Epithelial cell of proximal tubule (primary cell): Measurements from ENCODE around the gene TANGO6. TPM values are rescaled to one million over a fixed set of nuclear protein-coding genes. Genes with fewer than 3 reads are reported as not detected.

Source experiments
- DNase-seq: peaks from one replicate; pipeline ENCODE4 v3.0.0-alpha.2; 2011; ENCODE audit warnings: low read depth
- H3K4me3 ChIP-seq: 2 replicates; pipeline ENCODE4 v1.5.1; 2011; ENCODE audit warnings: low read depth, mild to moderate bottlenecking, low read length
- total RNA-seq: library from RNA; depleted of rRNA; stranded (reverse); fragments of >200 nt; gene quantifications from 2 replicates; pipeline ENCODE4 v1.2.3, GENCODE V29; 2015
- TF ChIP-seq, protein P1 (sequence below): conservative IDR thresholded peaks from 2 replicates; pipeline ENCODE4 v1.5.1; 2012; ENCODE audit warnings: low read depth, mild to moderate bottlenecking, low read length

The TANGO6 gene
- total RNA-seq, 1 donor from 2014 or later, result 20.0 TPM

DNA sequence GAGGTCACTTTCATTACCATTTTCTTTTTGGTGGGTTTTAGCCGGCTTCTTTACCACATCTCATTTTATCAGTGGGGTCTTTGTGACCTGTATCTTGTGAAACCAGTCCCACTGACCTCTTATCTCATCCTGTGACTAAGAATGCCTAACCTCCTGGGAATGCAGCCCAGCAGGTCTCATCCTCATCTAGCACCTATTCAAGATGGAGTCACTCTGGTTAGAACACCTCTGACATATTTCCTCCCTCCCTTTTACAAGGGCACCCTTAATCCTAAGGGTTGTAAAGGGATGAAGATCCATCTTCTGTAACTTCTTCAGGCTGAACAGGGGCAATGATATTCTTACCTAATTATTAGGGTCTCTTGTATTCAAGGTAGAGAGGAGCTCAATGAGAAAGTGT, 154.2 kb downstream of the TANGO6 start:
- no peak overlapping the region for H3K4me3 ChIP-seq
- TF ChIP-seq, protein P1, sequence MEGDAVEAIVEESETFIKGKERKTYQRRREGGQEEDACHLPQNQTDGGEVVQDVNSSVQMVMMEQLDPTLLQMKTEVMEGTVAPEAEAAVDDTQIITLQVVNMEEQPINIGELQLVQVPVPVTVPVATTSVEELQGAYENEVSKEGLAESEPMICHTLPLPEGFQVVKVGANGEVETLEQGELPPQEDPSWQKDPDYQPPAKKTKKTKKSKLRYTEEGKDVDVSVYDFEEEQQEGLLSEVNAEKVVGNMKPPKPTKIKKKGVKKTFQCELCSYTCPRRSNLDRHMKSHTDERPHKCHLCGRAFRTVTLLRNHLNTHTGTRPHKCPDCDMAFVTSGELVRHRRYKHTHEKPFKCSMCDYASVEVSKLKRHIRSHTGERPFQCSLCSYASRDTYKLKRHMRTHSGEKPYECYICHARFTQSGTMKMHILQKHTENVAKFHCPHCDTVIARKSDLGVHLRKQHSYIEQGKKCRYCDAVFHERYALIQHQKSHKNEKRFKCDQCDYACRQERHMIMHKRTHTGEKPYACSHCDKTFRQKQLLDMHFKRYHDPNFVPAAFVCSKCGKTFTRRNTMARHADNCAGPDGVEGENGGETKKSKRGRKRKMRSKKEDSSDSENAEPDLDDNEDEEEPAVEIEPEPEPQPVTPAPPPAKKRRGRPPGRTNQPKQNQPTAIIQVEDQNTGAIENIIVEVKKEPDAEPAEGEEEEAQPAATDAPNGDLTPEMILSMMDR, result no peak
- DNase-seq, result no peak

- DNase-seq, result no peak
- TF ChIP-seq, protein P1, result no peak
- no peak overlapping the region for H3K4me3 ChIP-seq
These were observed 155.8 kb downstream of the TANGO6 start for GRCh38 chr16:68999114-68999513.

- no peak overlapping the region for H3K4me3 ChIP-seq
- TF ChIP-seq, protein P1, result no peak
- no peak for DNase-seq
These were observed 160.2 kb downstream of the TANGO6 start for GRCh38 chr16:69003500-69003899.

GRCh38 chr16:69005641-69006355, 162.5 kb downstream of the TANGO6 start:
- no peak overlapping the region for H3K4me3 ChIP-seq
- TF ChIP-seq, protein P1, result no peak
- no peak for DNase-seq

GRCh38 chr16:69012906-69013305, 169.6 kb downstream of the TANGO6 start:
- no peak for DNase-seq
- H3K4me3 ChIP-seq, result no peak overlapping the region
- TF ChIP-seq, protein P1, result no peak

DNA sequence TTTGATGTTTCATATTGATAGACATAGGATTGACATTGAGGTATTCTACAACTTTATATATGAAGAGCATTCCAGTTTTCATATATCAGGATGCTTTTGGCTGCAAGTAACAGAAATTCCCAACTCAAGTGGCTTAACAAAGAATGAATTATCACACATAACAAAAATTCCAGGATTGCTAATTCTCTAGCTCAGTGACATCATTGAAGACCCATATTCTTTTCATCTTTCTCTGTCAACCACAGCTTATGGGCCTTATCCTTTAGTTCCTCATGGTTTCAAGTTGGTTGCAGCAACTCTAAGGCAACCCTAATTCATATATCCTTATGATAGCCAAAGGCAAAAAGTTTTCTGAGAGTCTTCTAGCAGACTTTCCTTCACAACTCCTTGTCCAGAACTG, 170.7 kb downstream of the TANGO6 start:
- H3K4me3 ChIP-seq, result no peak overlapping the region
- no peak for DNase-seq

More for the DNA sequence above, 170.7 kb downstream of the TANGO6 start:
- TF ChIP-seq, protein P1, result no peak
